Measurements from ENCODE around the gene HCN1. TPM values are rescaled to one million over a fixed set of nuclear protein-coding genes. Genes with fewer than 3 reads are reported as not detected.

The HCN1 gene
- total RNA-seq, 1 experiment from 2014 or later = 0.04 TPM

GRCh38 chr5:45411971-45412612 is 284.1 kb downstream of the HCN1 start:
- H3K27me3 ChIP-seq (replicated peaks; ENCODE audit: insufficient read depth, low read depth, low read length, poor library complexity) = no peaks in the 10 kb centered on the region
- ChIA-PET CTCF (no interaction called here), POLR2A (ENCODE audit: low non-redundant PET) (interaction anchor here (0.6 kb wide), 1 partner anchor 27 kb away, joined by 3 read pairs; no protein-coding TSS in a partner anchor)
- no peaks in the 10 kb centered on the region for H3K9me3 ChIP-seq (ENCODE audit: low read depth, low read length, poor library complexity, severe bottlenecking)
- no peak overlapping the region for H3K4me3 ChIP-seq (ENCODE audit: low read depth, low read length, poor library complexity, severe bottlenecking)
- no peaks in the 10 kb centered on the region for H3K36me3 ChIP-seq (ENCODE audit: insufficient read depth, low read length, poor library complexity, severe bottlenecking)
- no peak overlapping the region for H3K27ac ChIP-seq (ENCODE audit: low read depth, low read length, poor library complexity, severe bottlenecking)
- peaks cover 30% of the 10 kb centered on the region for H3K4me1 ChIP-seq (ENCODE audit: insufficient read depth, low read length, poor library complexity, severe bottlenecking)
- BruUV-seq (replicated peaks) = no TSS peak
- TF ChIP-seq EZH2 (IDR thresholded peaks at IDR 0.05; ENCODE audit: borderline replicate concordance, low read depth, low read length, poor library complexity, severe bottlenecking) (no peak), CTCF (conservative IDR thresholded peaks at IDR 0.05; ENCODE audit: low read depth, low read length) (no peak)
- intact Hi-C loops (cut with micrococcal nuclease; ENCODE audit: unreplicated experiment) = loop anchor here (1.0 kb wide), 1 partner anchor 27 kb away; no protein-coding TSS in a partner anchor
- peak; percentile 58 for DNase-seq (ENCODE audit: low spot score)

GRCh38 chr5:45410304-45410995 is 285.7 kb downstream of the HCN1 start:
- CTCF ChIA-PET = no interaction called here
- H3K9me3 ChIP-seq (ENCODE audit: low read depth, low read length, poor library complexity, severe bottlenecking) = no peaks in the 10 kb centered on the region
- POLR2A ChIA-PET (ENCODE audit: low non-redundant PET) = no interaction called here
- H3K27ac ChIP-seq (ENCODE audit: low read depth, low read length, poor library complexity, severe bottlenecking) = peak overlapping the region; percentile 56
- no peak for TF ChIP-seq EZH2 (IDR thresholded peaks at IDR 0.05; ENCODE audit: borderline replicate concordance, low read depth, low read length, poor library complexity, severe bottlenecking)
- no peak for TF ChIP-seq CTCF (conservative IDR thresholded peaks at IDR 0.05; ENCODE audit: low read depth, low read length)
- intact Hi-C loops (cut with micrococcal nuclease; ENCODE audit: unreplicated experiment) = no loop called here
- H3K4me1 ChIP-seq (ENCODE audit: insufficient read depth, low read length, poor library complexity, severe bottlenecking) = peaks cover 30% of the 10 kb centered on the region
- no peaks in the 10 kb centered on the region for H3K36me3 ChIP-seq (ENCODE audit: insufficient read depth, low read length, poor library complexity, severe bottlenecking)
- no TSS peak for BruUV-seq (replicated peaks)
- peak; percentile 87 for DNase-seq (ENCODE audit: low spot score)
- H3K4me3 ChIP-seq (ENCODE audit: low read depth, low read length, poor library complexity, severe bottlenecking) = no peak overlapping the region
- H3K27me3 ChIP-seq (replicated peaks; ENCODE audit: insufficient read depth, low read depth, low read length, poor library complexity) = no peaks in the 10 kb centered on the region

GRCh38 chr5:45408067-45408466 is 288.1 kb downstream of the HCN1 start:
- TF ChIP-seq CTCF (conservative IDR thresholded peaks at IDR 0.05; ENCODE audit: low read depth, low read length) (no peak), EZH2 (IDR thresholded peaks at IDR 0.05; ENCODE audit: borderline replicate concordance, low read depth, low read length, poor library complexity, severe bottlenecking) (no peak)
- no peak for DNase-seq (ENCODE audit: low spot score)
- intact Hi-C loops (cut with micrococcal nuclease; ENCODE audit: unreplicated experiment) = loop anchor here (10.0 kb wide), 2 partner anchors 463 to 583 kb away; no protein-coding TSS in a partner anchor
- H3K9me3 ChIP-seq (ENCODE audit: low read depth, low read length, poor library complexity, severe bottlenecking) = no peaks in the 10 kb centered on the region
- H3K27me3 ChIP-seq (replicated peaks; ENCODE audit: insufficient read depth, low read depth, low read length, poor library complexity) = no peaks in the 10 kb centered on the region
- BruUV-seq (replicated peaks) = no TSS peak
- no peaks in the 10 kb centered on the region for H3K36me3 ChIP-seq (ENCODE audit: insufficient read depth, low read length, poor library complexity, severe bottlenecking)
- CTCF ChIA-PET = no interaction called here
- H3K4me1 ChIP-seq (ENCODE audit: insufficient read depth, low read length, poor library complexity, severe bottlenecking) = peaks cover 41% of the 10 kb centered on the region
- no peak overlapping the region for H3K4me3 ChIP-seq (ENCODE audit: low read depth, low read length, poor library complexity, severe bottlenecking)
- no peak overlapping the region for H3K27ac ChIP-seq (ENCODE audit: low read depth, low read length, poor library complexity, severe bottlenecking)
- POLR2A ChIA-PET (ENCODE audit: low non-redundant PET) = no interaction called here

Measured in A673 (cell line).